Fibroblast of villous mesenchyme (primary cell): ENCODE measurements around the gene ZNF18. TPM values are rescaled to one million over a fixed set of nuclear protein-coding genes. Genes with fewer than 3 reads are reported as not detected.
"Not testable (repeated sequence)": the region's sequence is repeated elsewhere in the genome, so short reads cannot be mapped to it uniquely, and the experiment has no call there.

Experiments
- DNase-seq: peaks from one replicate; pipeline ENCODE4 v3.0.0-alpha.2; 2010; ENCODE audit warnings: low read depth
- H3K4me3 ChIP-seq: 2 replicates; pipeline ENCODE4 v1.5.1; 2011; ENCODE audit warnings: low read depth, mild to moderate bottlenecking, low read length
- total RNA-seq: library from RNA; depleted of rRNA; stranded (reverse); fragments of >200 nt; gene quantifications from 2 replicates; pipeline ENCODE4 v1.2.3, GENCODE V29; 2012
- TF ChIP-seq, protein P1 (sequence below): IDR thresholded peaks from 2 replicates; pipeline ENCODE4 v1.5.1; 2012; ENCODE audit warnings: low read depth, mild to moderate bottlenecking, low read length; ENCODE audit not compliant: insufficient read depth

ZNF18 gene
- total RNA-seq, 1 donor = 10.4 TPM

DNA sequence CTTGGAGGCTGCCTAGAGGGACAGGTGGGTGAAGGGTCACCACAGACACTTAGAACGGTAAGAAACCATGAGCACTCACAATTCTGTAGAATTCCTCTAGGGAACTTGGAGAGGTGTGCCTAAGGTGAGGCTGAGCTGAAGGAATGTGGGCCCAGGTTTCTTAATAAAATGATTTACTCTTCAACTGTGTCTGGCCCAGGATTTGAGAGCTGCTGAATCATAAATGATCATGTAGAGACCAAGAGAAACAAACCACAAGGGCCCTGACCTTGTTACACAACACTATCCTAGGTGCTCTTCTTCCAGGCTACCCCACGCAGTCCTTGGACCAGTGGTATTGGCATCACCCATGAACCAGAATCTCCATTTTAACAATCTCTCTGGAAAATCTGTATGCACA, 27.7 kb downstream of the ZNF18 start:
- no peak overlapping the region for H3K4me3 ChIP-seq
- no peak for DNase-seq
- TF ChIP-seq, protein P1, sequence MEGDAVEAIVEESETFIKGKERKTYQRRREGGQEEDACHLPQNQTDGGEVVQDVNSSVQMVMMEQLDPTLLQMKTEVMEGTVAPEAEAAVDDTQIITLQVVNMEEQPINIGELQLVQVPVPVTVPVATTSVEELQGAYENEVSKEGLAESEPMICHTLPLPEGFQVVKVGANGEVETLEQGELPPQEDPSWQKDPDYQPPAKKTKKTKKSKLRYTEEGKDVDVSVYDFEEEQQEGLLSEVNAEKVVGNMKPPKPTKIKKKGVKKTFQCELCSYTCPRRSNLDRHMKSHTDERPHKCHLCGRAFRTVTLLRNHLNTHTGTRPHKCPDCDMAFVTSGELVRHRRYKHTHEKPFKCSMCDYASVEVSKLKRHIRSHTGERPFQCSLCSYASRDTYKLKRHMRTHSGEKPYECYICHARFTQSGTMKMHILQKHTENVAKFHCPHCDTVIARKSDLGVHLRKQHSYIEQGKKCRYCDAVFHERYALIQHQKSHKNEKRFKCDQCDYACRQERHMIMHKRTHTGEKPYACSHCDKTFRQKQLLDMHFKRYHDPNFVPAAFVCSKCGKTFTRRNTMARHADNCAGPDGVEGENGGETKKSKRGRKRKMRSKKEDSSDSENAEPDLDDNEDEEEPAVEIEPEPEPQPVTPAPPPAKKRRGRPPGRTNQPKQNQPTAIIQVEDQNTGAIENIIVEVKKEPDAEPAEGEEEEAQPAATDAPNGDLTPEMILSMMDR = no peak

DNA sequence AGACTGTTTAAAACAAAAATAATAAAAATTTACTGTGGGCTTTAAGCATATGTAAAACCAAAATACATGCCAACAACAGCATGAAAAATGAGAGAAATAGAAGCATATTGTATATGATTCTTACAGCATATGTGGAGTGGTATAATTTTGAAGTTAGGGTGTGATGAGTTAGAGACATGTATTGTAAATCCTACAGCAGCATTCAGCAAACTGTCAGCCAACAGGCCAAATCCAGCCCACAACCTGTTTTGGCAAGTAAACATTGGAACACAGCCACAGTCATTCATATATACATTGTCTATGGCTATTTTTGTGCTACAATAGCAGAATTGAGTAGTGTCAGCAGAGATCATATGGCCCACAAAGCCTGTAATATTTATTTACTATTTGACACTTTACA, 42.3 kb downstream of the ZNF18 start:
- DNase-seq = no peak
- no peak overlapping the region for H3K4me3 ChIP-seq
- TF ChIP-seq, protein P1 = no peak

DNA sequence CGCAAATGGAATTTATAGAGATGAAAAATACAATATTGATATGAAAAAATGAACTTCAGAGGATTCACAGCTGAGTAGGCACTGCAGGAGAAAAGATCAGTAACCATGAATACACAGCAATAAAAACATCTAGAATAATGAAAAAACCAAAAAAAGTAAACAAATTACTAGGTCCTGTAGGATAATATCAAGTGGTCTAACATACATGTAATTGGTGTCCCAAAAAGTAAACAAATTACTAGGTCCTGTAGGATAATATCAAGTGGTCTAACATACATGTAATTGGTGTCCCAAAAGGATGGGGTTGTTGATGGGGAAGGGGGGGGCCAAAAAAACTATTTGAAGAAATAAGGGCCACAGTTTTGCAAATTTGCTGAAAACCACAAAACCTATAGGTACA, 43.4 kb downstream of the ZNF18 start:
- TF ChIP-seq, protein P1 = no peak
- no peak for DNase-seq
- no peak overlapping the region for H3K4me3 ChIP-seq

DNA sequence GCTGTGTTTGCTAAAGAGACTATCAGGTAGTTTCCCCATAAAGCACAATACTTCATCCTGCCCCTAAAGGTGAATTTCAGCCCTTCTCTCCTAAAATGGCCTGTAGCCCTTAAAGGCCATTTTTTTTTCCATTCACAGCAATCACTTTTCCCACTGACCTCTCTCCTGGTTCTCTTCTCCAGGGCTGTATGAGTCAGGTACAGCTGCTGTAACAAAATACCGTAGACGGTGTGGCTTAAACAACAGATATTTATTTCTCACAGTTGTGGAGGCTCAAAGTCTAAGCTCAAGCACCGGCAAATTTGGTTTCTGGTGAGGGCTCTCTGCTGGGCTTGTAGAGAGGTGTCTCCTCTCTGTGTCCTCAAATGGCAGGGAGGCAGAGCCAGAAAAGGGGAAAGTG, 44.7 kb downstream of the ZNF18 start:
- TF ChIP-seq, protein P1 = no peak
- no peak for DNase-seq
- H3K4me3 ChIP-seq = no peak overlapping the region

DNA sequence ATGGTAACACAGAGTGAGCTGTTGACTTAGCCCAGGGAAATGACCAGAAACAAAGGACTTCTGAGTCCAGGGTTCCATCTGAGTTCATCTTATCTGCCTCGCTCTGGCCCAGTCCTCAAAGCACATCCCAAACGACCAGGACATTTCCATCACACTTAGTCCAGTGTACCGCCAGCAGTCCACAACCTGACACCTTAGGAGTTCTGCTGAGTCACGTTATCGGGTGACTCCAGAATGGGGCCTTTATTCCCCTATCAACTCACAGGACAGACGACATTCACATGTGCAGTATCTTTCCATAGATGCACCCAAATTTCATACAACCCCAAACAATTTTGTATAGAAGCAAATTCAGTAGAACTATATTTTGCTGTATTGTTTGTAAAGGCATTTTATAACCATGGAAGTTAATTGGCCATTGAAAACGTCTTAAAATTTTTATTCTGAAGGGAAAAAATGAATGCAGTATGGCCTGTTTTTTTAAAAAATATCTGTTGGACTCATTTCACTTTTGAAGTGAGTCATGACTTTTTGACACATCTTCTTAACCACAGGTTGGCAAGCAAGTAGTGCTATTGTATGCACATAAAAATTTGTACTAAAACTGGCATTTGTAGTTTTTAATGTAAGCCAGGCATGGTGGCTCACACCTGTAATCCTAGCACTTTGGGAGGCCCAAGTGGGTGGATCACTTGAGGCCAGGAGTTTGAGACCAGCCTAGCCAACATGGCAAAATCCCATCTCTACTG, 46.3 kb downstream of the ZNF18 start:
- no peak overlapping the region for H3K4me3 ChIP-seq
- TF ChIP-seq, protein P1 = no peak
- DNase-seq = no peak

DNA sequence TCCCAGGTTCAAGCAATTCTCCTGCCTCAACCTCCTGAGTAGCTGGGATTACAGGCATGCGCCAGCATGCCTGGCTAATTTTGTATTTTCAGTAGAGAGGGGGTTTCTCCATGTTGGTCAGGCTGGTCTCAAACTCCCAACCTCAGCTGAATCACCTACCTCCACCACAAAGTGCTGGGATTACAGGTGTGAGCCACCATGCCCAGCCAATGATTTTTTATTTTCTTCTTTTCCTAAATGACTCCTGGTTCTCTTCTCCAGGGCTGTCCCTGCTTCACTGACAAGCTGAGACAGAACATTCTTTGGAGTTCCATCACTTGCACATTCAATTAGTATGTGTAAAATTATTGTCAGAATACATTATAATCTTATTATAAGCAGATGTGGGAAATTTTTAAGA, 47.7 kb downstream of the ZNF18 start:
- not testable (repeated sequence) for DNase-seq

DNA sequence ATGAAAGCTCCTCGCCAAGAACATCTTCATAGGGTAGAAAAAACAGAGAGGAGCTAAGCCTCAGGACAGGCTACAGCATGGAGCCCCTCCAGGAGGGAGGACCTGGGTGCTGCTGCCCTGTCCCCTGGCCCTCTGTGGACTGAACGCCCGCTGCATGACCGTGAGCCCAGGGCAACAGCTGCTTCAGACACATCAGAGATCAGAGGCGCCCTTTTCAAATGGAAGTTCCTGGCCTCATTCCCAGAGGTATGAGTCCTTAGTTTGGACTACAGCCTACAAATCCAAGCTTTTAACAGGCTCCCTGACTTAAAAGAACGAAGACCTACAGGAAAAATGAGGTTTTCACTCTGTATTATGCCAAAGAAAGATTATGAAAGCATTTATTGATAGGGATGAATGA, 48.5 kb downstream of the ZNF18 start:
- H3K4me3 ChIP-seq = no peak overlapping the region
- DNase-seq = peak; percentile 44
- TF ChIP-seq, protein P1 = no peak

More for the DNA sequence above, 47.7 kb downstream of the ZNF18 start:
- not testable (repeated sequence) for H3K4me3 ChIP-seq
